ENCODE data around the gene PPP2R2B.

PPP2R2B gene

GRCh38 chr5:146878476-146879172 lies at the start of gene PPP2R2B:
Gene PPP2R2B, minus strand, starts transcription at chr5:146878757.
- peak in 1 of 2 donors; percentile 26 for DNase-seq (ENCODE audit: low read depth in 2 of 2)

GRCh38 chr5:146924132-146924531 lies 45.6 kb upstream of the PPP2R2B start:
- DNase-seq (ENCODE audit: low read depth in 2 of 2): no peak

DNA sequence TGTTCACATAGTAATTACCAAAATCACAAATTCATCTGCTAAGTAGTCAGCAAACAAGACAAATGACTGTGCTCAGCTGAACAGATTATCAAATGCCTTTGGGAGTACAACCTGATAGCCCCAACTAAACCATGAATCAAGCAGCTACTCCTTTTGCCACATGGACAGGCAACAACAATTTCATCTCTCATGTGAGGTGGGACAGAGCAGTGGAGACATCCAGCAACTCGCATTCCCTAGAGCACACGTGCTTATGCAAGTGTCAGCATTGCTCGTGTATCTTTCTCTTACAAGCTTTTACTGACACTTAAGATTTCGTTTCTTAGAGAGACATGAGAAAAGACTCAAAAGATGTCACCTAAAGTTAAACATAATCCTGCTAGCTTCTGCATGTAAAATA lies 42.7 kb upstream of the PPP2R2B start:
- no peak for DNase-seq (ENCODE audit: low read depth in 2 of 2)

DNA sequence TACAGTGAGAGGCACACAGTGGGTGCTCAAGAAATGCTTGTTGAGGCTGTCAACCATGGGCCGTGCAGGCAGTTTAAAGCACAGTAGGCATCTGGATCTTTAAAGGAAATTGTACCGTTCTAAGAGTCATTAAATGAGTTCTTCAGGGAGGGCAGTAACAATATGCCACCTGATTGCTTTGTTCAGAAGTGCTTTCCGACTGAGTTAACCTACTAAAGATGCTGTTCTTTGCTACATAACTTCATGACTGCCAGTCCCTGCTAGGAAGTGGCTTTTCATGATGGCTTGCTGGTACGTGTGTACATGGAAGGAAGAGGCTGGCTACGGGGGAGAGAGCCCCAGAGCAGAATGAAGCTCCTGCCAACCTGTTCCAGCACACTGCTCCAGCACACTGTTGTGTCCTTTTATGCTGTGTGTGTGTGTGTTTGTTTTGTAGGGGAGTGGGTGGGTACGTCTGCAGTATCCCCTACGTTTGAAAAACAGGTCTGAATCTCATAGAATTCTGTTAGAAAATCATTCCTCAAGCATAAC lies 41.9 kb upstream of the PPP2R2B start:
- no peak for DNase-seq (ENCODE audit: low read depth in 2 of 2)

GRCh38 chr5:146919304-146919703 lies 40.7 kb upstream of the PPP2R2B start:
- DNase-seq (ENCODE audit: low read depth in 2 of 2): no peak

- DNase-seq (ENCODE audit: low read depth in 2 of 2): no peak
These were observed 39.4 kb upstream of the PPP2R2B start for GRCh38 chr5:146917931-146918330.

DNA sequence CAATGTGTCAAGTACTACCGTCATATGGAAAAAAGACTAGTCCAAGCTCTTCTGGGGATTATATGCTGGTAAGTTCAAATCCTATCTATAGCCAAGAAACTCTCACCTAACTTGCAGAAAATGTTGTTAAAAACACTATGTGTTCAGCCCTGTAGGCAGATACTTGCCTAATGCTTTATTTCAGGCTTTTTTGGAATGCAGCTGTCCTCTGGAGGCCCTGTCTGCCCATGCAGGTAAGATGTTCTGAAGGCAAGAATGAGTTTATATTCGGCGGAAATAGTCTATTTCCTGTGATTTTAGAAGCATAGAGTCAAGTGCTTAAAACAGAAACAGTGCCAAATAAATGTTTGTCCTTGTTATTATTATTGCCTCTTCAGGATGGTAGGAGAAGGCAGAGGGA lies 34.3 kb upstream of the PPP2R2B start:
- DNase-seq (ENCODE audit: low read depth in 2 of 2): no peak

- no peak for DNase-seq (ENCODE audit: low read depth in 2 of 2)
These were observed 31.7 kb upstream of the PPP2R2B start for GRCh38 chr5:146910239-146910638.

- no peak for DNase-seq (ENCODE audit: low read depth in 2 of 2)
These were observed 30.9 kb upstream of the PPP2R2B start for GRCh38 chr5:146909255-146910068.

- no peak for DNase-seq (ENCODE audit: low read depth in 2 of 2)
These were observed 28.2 kb upstream of the PPP2R2B start for GRCh38 chr5:146906803-146907202.

GRCh38 chr5:146904890-146905289 lies 26.3 kb upstream of the PPP2R2B start:
- no peak for DNase-seq (ENCODE audit: low read depth in 2 of 2)

DNA sequence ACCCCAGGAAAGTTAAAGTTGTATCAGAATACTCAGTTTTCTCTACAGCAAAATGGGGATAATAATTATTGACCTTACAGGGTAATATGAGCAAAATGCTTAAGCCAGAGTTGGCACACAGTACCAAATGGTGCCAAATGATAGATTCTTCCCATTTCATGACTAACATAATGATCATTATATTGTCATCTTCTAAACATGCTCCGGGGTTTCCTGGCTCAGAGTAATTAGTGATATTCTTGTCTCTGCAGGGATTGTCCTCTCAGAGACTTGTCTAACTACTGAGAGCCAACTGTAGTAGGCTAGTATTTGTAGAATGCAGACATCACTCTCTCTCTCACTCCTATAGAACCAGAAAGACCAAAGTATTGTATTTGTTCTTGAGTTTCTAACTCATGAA lies 25.2 kb upstream of the PPP2R2B start:
- DNase-seq (ENCODE audit: low read depth in 2 of 2): no peak

DNA sequence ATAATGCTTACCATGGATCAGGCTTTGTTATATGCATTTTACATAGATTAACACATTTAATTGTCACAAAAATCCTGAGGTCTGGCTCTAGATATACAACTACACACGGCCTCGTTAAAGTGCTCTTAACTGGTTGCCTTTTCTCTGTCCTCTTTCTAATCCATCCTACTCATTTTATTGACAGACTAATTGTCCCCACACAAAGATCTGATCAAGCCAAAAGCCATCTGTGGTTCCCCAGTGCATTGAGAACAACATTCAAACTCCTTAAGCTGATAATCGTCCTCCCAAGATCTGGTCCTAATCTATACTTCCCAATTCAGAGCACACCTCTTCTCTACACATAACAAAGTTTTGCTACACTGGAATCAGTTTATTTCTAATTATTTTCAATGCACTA lies 23.9 kb upstream of the PPP2R2B start:
- no peak for DNase-seq (ENCODE audit: low read depth in 2 of 2)

DNA sequence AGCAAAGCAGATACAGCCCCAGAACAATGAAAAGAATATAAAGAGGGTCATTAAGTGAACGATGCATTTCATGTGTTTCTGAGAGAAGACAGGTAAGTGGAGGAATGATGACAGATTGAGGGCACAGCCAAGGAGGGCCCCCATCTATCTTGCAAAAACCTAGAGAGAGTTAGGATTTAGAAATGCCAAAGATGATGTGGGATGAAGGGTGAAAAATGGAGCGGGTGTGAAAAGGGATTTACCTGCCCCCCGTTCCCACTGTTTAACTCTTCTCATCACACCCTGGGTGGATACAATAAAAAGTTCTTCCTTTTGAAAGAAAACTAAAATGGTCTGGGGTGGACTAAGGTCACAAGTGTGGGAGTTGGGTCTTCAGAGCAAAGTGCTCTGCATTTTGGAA lies 18.5 kb upstream of the PPP2R2B start:
- no peak for DNase-seq (ENCODE audit: low read depth in 2 of 2)

GRCh38 chr5:146894753-146895521 lies 16.4 kb upstream of the PPP2R2B start:
- DNase-seq (ENCODE audit: low read depth in 2 of 2): no peak

DNA sequence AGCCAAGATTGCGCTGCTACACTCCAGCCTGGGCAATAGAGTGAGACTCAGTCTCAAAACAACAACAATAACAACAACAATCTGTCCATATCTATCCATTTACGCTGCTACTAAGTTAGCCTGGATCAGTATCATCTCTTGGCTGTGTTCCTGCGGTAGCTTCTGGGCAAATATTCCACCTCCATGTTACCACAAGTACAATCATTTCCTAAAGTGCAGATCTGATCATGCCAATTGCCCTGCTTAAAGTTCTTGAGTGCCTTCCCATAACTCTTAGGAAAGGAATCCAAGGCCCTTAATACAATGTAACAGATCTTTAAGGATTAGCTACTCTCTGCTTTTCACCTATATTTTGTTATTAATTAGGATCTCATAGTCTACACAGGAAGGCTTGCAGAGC lies 15.4 kb upstream of the PPP2R2B start:
- DNase-seq (ENCODE audit: low read depth in 2 of 2): no peak

- DNase-seq (ENCODE audit: low read depth in 2 of 2): no peak
These were observed 13.7 kb upstream of the PPP2R2B start for GRCh38 chr5:146892231-146892630.

DNA sequence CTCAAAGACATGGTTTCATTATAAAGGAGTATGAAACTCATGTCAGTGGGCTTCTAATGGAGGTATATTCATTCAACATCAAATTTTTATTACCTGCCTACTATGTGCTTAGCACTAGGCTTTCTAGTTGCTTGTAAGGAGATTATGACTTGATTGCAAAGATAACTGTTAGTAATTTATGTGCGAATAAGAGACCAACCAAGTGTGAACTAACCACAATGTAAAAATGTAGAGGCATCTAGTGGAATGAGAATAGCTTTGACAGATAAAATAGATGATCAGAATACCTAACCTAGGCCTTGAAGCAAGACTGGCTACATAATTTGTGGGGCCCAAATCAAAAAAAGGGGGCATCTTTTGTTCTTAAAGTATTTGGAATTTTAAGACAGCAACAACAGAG lies 13.0 kb upstream of the PPP2R2B start:
- no peak for DNase-seq (ENCODE audit: low read depth in 2 of 2)

GRCh38 chr5:146890731-146891440 lies 12.3 kb upstream of the PPP2R2B start:
- DNase-seq (ENCODE audit: low read depth in 2 of 2): no peak

DNA sequence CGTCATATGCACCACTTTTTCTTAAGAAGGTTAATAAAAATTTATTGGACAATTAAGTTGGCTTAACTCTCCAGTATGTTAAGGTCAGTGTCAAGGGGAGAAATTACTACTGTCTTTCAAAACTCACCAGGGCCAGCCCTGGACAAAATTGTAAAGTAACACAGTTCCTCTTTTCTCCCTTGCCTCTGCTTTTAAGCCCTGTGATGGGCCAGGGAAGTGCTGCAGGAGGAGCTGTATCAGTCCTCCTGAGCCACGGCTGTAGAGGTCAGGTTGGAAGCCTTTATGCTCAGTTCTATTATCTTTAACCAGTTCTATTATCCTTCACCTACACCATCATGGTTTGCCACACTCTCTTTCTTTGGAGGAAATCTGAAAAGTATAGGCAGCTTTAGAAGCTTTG lies 11.5 kb upstream of the PPP2R2B start:
- no peak for DNase-seq (ENCODE audit: low read depth in 2 of 2)

GRCh38 chr5:146889169-146889568 lies 10.6 kb upstream of the PPP2R2B start:
- DNase-seq (ENCODE audit: low read depth in 2 of 2): no peak
